Neuronal stem cell (in vitro differentiated cells): Measurements from ENCODE around the gene C20orf144.
"Not testable (repeated sequence)": the region's sequence is repeated elsewhere in the genome, so short reads cannot be mapped to it uniquely, and the experiment has no call there.

Experiments
- DNase-seq: peaks from one replicate; pipeline ENCODE4 v3.0.0-alpha.2; 2013; ENCODE audit warnings: low spot score
- H2AFZ ChIP-seq: one replicate; pipeline ENCODE4 v1.6.1; 2013; ENCODE audit warnings: mild to moderate bottlenecking, low read length, inconsistent platforms
- H2AK5ac ChIP-seq: 2 replicates; pipeline ENCODE4 v1.6.1; 2013; ENCODE audit warnings: low read depth, mild to moderate bottlenecking, inconsistent platforms, low read length, moderate library complexity, mixed read lengths
- H2BK120ac ChIP-seq: 2 replicates; pipeline ENCODE4 v1.6.1; 2013; ENCODE audit warnings: low read depth, mild to moderate bottlenecking, inconsistent platforms, low read length, moderate library complexity, mixed read lengths
- H2BK12ac ChIP-seq: one replicate; pipeline ENCODE4 v1.6.1; 2013; ENCODE audit warnings: low read length, inconsistent platforms
- H2BK15ac ChIP-seq: 2 replicates; pipeline ENCODE4 v1.6.1; 2013; ENCODE audit warnings: mild to moderate bottlenecking, low read length, inconsistent platforms, mixed read lengths
- H2BK5ac ChIP-seq: one replicate; pipeline ENCODE4 v1.6.1; 2013; ENCODE audit warnings: inconsistent platforms, mild to moderate bottlenecking, low read length, moderate library complexity
- H3K14ac ChIP-seq: one replicate; pipeline ENCODE4 v1.6.1; 2013; ENCODE audit warnings: low read length, inconsistent platforms
- H3K18ac ChIP-seq: 2 replicates; pipeline ENCODE4 v1.6.1; 2013; ENCODE audit warnings: low read length, inconsistent platforms
- H3K23ac ChIP-seq: 2 replicates; pipeline ENCODE4 v1.6.1; 2013; ENCODE audit warnings: low read depth, mild to moderate bottlenecking, mixed read lengths, low read length, inconsistent platforms; ENCODE audit not compliant: poor library complexity
- H3K27ac ChIP-seq: replicated peaks from 3 replicates; pipeline ENCODE4 v1.5.1; 2013; ENCODE audit warnings: low read length, inconsistent platforms
- H3K27me3 ChIP-seq, 3 experiments: 2 replicates each; pipeline ENCODE4 v1.6.1; 2013; ENCODE audit warnings: low read length in 3 of 3, mild to moderate bottlenecking in 2 of 3, inconsistent platforms in 1 of 3, low read depth in 1 of 3, mixed read lengths in 1 of 3, moderate library complexity in 1 of 3; ENCODE audit not compliant: control insufficient read depth in 3 of 3, insufficient read depth in 3 of 3
- H3K36me3 ChIP-seq, 2 donors: replicated peaks in 1 of 2; 2 replicates each; pipeline ENCODE4 v1.6.1; 2013; ENCODE audit warnings: low read length in 2 of 2; ENCODE audit not compliant: control insufficient read depth in 2 of 2, insufficient read depth in 2 of 2
- H3K4ac ChIP-seq: 2 replicates; pipeline ENCODE4 v1.6.1; 2013; ENCODE audit warnings: inconsistent platforms, mild to moderate bottlenecking, low read length, moderate library complexity
- H3K4me1 ChIP-seq, 2 donors: 1 replicate in 1 of 2; 2 replicates in 1 of 2; pipeline ENCODE4 v1.6.1; 2013; ENCODE audit warnings: low read length in 2 of 2, low read depth in 1 of 2; ENCODE audit not compliant: control insufficient read depth in 2 of 2, insufficient read depth in 1 of 2
- H3K4me2 ChIP-seq: one replicate; pipeline ENCODE4 v1.6.1; 2013; ENCODE audit warnings: mild to moderate bottlenecking, low read length, inconsistent platforms; ENCODE audit not compliant: insufficient read depth, poor library complexity, severe bottlenecking
- H3K4me3 ChIP-seq, 2 donors: 2 replicates each; pipeline ENCODE4 v1.5.1; 2013; ENCODE audit warnings: low read length in 2 of 2, mild to moderate bottlenecking in 2 of 2, inconsistent platforms in 1 of 2, moderate library complexity in 1 of 2
- H3K79me1 ChIP-seq: one replicate; pipeline ENCODE4 v1.6.1; 2013; ENCODE audit warnings: low read depth, mild to moderate bottlenecking, inconsistent platforms, low read length, moderate library complexity
- H3K9ac ChIP-seq: one replicate; pipeline ENCODE4 v1.6.1; 2013; ENCODE audit warnings: mild to moderate bottlenecking, low read depth, low read length, inconsistent platforms; ENCODE audit not compliant: poor library complexity
- H3K9me3 ChIP-seq, 2 donors: replicated peaks in 1 of 2; 2 replicates each; pipeline versions ENCODE3 to v1.6.1; 2013; ENCODE audit warnings: low read length in 2 of 2, mild to moderate bottlenecking in 2 of 2, inconsistent platforms in 1 of 2, low read depth in 1 of 2, mixed read lengths in 1 of 2, moderate library complexity in 1 of 2; ENCODE audit not compliant: control insufficient read depth in 2 of 2, insufficient read depth in 1 of 2
- H4K8ac ChIP-seq: one replicate; pipeline ENCODE4 v1.6.1; 2013; ENCODE audit warnings: low read depth, mild to moderate bottlenecking, inconsistent platforms, low read length, moderate library complexity
- H4K91ac ChIP-seq: one replicate; pipeline ENCODE4 v1.6.1; 2013; ENCODE audit warnings: low read length, low read depth, mild to moderate bottlenecking, inconsistent platforms; ENCODE audit not compliant: poor library complexity
- WGBS, 2 donors: extraction: QIAGEN DNeasy Blood & Tissue Kit; methylation state at CpG; one replicate each; pipeline ENCODE4 v1.1.7; 2013; ENCODE audit warnings: missing lambda C conversion rate in 2 of 2, mixed read lengths in 1 of 2; ENCODE audit not compliant: insufficient read length in 2 of 2, insufficient replicate concordance in 1 of 2; ENCODE audit errors: extremely low coverage in 2 of 2; 5-methylcytosine and 5-hydroxymethylcytosine counted together

C20orf144 gene

GRCh38 chr20:33630507-33630906 lies 31.6 kb upstream of the C20orf144 start:
- H2BK5ac ChIP-seq = no peak overlapping the region
- H3K27me3 ChIP-seq = no peaks in the 10 kb centered on the region
- no peak overlapping the region for H2AK5ac ChIP-seq
- no peak overlapping the region for H3K4me3 ChIP-seq
- H3K4ac ChIP-seq = no peak overlapping the region
- WGBS, 2 donors = no CpG with 5 or more reads among the region's 4 CpGs
- DNase-seq = no peak
- no peak overlapping the region for H4K8ac ChIP-seq
- no peak overlapping the region for H2AFZ ChIP-seq
- no peak overlapping the region for H3K14ac ChIP-seq
- H3K4me1 ChIP-seq = no peaks in the 10 kb centered on the region
- peaks cover 11 to 78% of the 10 kb centered on the region in 2 donors for H3K36me3 ChIP-seq
- no peak overlapping the region for H3K23ac ChIP-seq
- H3K27ac ChIP-seq = no peak overlapping the region
- H2BK15ac ChIP-seq = no peak overlapping the region
- no peak overlapping the region for H3K4me2 ChIP-seq
- no peak overlapping the region for H2BK120ac ChIP-seq
- no peaks in the 10 kb centered on the region for H3K9me3 ChIP-seq
- H3K18ac ChIP-seq = no peak overlapping the region
- no peak overlapping the region for H2BK12ac ChIP-seq
- no peak overlapping the region for H4K91ac ChIP-seq
- no peak overlapping the region for H3K9ac ChIP-seq
- peaks cover 2% of the 10 kb centered on the region for H3K79me1 ChIP-seq

- H3K27me3 ChIP-seq, H3K79me1 ChIP-seq, H4K8ac ChIP-seq, H4K91ac ChIP-seq, H2BK12ac ChIP-seq, H3K4me1 ChIP-seq, H2AK5ac ChIP-seq, H3K9ac ChIP-seq, H3K4me2 ChIP-seq, H2BK120ac ChIP-seq, H2BK5ac ChIP-seq, H3K4ac ChIP-seq, H3K9me3 ChIP-seq, H2AFZ ChIP-seq, H3K27ac ChIP-seq, DNase-seq, H3K23ac ChIP-seq, H3K14ac ChIP-seq, H3K18ac ChIP-seq, H2BK15ac ChIP-seq, H3K4me3 ChIP-seq: not testable (repeated sequence)
- peaks cover 13 to 76% of the 10 kb centered on the region in 2 donors for H3K36me3 ChIP-seq
- WGBS, 2 donors = no CpG with 5 or more reads among the region's 4 CpGs
These were observed 30.2 kb upstream of the C20orf144 start for GRCh38 chr20:33631910-33632309.

GRCh38 chr20:33635341-33635740 lies 26.8 kb upstream of the C20orf144 start:
- no peak overlapping the region for H3K4ac ChIP-seq
- no peak overlapping the region for H2AK5ac ChIP-seq
- no peak overlapping the region for H3K27ac ChIP-seq
- no peak overlapping the region for H3K4me3 ChIP-seq
- no peak overlapping the region for H2BK12ac ChIP-seq
- no peaks in the 10 kb centered on the region for H3K27me3 ChIP-seq
- H3K79me1 ChIP-seq = peaks cover under 1% of the 10 kb centered on the region
- no peaks in the 10 kb centered on the region for H3K4me1 ChIP-seq
- no peak overlapping the region for H3K23ac ChIP-seq
- H4K91ac ChIP-seq = no peak overlapping the region
- H3K18ac ChIP-seq = no peak overlapping the region
- no peak overlapping the region for H4K8ac ChIP-seq
- WGBS, 2 donors = no CpG with 5 or more reads among the region's 3 CpGs
- no peak overlapping the region for H3K4me2 ChIP-seq
- DNase-seq = no peak
- H2BK5ac ChIP-seq = no peak overlapping the region
- no peak overlapping the region for H2BK120ac ChIP-seq
- peaks cover 16 to 72% of the 10 kb centered on the region in 2 donors for H3K36me3 ChIP-seq
- no peak overlapping the region for H3K9ac ChIP-seq
- no peak overlapping the region for H2BK15ac ChIP-seq
- H2AFZ ChIP-seq = no peak overlapping the region
- H3K14ac ChIP-seq = no peak overlapping the region
- no peaks in the 10 kb centered on the region for H3K9me3 ChIP-seq

GRCh38 chr20:33636776-33637175 lies 25.4 kb upstream of the C20orf144 start:
- H2BK12ac ChIP-seq = no peak overlapping the region
- H3K4me3 ChIP-seq = no peak overlapping the region
- H3K4ac ChIP-seq = no peak overlapping the region
- H3K4me1 ChIP-seq = no peaks in the 10 kb centered on the region
- no peak overlapping the region for H2AFZ ChIP-seq
- H3K14ac ChIP-seq = no peak overlapping the region
- no peaks in the 10 kb centered on the region for H3K79me1 ChIP-seq
- H4K8ac ChIP-seq = no peak overlapping the region
- H3K18ac ChIP-seq = no peak overlapping the region
- H2BK15ac ChIP-seq = no peak overlapping the region
- H4K91ac ChIP-seq = no peak overlapping the region
- H2AK5ac ChIP-seq = no peak overlapping the region
- no peak overlapping the region for H3K27ac ChIP-seq
- no CpG with 5 or more reads among the region's 1 CpG for WGBS, 2 donors
- DNase-seq = no peak
- no peak overlapping the region for H3K23ac ChIP-seq
- peaks cover 11 to 73% of the 10 kb centered on the region in 2 donors for H3K36me3 ChIP-seq
- H3K4me2 ChIP-seq = no peak overlapping the region
- no peak overlapping the region for H3K9ac ChIP-seq
- H2BK5ac ChIP-seq = no peak overlapping the region
- no peaks in the 10 kb centered on the region for H3K9me3 ChIP-seq
- H2BK120ac ChIP-seq = no peak overlapping the region
- no peaks in the 10 kb centered on the region for H3K27me3 ChIP-seq
